ENCODE measurements around the gene SEMA3F.
A peak's percentile ranks its signal among the peaks of the same experiment; 100 is the strongest.
"Not testable (repeated sequence)": the region's sequence is repeated elsewhere in the genome, so short reads cannot be mapped to it uniquely, and the experiment has no call there.

Gene SEMA3F

GRCh38 chr3:50193746-50194127 is 38.6 kb downstream of the SEMA3F start:
- DNase-seq (ENCODE audit: low read depth): no peak

- peak; percentile 44 for DNase-seq (ENCODE audit: low read depth)
Measured at GRCh38 chr3:50194128-50194902, 39.2 kb downstream of the SEMA3F start.

DNA sequence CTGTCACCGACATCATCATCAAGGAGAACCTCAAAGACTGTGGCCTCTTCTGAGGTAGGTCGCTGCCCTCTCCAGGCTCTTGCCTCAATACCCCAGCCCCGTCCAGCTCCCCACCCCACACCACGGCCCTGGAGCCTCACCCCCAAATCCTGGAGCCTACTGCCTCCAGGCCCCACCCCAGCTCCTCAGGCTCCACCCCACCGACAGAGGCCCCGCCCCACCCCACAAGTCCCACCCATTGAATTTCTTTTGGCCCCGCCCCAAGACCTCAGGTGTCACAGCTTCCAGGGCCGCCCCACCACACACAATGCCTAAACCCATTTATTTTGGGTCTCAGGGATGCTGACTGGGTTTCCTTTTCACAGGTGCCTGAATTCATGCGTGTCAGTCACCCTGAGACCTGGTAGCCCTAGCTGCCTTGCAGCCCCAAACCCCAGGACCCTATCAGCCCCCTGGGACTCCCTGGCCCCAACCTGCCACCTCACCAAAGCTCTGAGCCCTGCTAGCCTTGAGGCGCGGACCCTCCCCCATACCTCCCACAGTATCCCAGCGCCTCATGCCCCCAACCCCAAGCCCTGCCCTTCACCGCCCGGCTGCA is 39.9 kb downstream of the SEMA3F start:
- no peak for DNase-seq (ENCODE audit: low read depth)

GRCh38 chr3:50195501-50196252 is 40.6 kb downstream of the SEMA3F start:
- no peak for DNase-seq (ENCODE audit: low read depth)

GRCh38 chr3:50196253-50196801 is 41.2 kb downstream of the SEMA3F start:
- DNase-seq (ENCODE audit: low read depth): no peak

DNA sequence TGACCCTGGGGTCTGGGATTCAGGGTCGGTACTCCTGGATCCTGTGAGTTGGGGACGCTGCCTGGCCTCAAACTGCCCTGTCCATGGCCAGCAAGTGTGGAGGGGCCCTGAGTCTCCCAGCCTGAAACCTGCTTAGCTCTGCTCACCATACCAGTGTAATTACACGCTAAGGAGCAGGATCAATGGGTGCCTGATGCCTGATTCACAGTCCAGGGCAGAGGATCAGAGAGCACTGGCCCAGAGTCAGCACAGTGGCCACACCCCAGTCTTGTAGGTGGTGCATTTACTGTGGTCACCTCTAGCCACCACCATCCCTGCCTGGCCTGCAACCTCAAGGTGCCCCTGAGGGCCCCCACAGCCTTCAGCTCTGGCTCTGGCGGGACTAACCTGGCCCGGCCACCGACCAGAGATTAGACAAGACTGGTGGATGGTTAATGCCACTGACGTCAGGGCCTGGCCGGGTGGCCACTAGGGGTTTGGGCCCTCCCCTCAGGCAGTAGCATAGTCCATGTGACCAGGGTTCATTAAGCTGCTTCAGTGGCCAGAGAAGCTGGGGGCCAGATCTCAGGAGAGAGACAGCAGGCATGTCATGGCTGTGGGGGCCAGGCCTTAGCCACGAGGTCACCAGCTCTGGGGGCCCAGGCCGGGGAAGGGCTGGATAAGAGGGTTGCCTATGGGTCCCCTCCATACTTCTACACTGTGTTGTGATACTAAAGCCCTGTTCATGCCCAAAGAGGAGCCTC is 46.6 kb downstream of the SEMA3F start:
- DNase-seq (ENCODE audit: low read depth): no peak

GRCh38 chr3:50202353-50203112 is 47.4 kb downstream of the SEMA3F start:
- no peak for DNase-seq (ENCODE audit: low read depth)

GRCh38 chr3:50203113-50203808 is 48.1 kb downstream of the SEMA3F start:
- no peak for DNase-seq (ENCODE audit: low read depth)

- DNase-seq (ENCODE audit: low read depth): no peak
Measured at GRCh38 chr3:50203809-50204803, 49.0 kb downstream of the SEMA3F start.

DNA sequence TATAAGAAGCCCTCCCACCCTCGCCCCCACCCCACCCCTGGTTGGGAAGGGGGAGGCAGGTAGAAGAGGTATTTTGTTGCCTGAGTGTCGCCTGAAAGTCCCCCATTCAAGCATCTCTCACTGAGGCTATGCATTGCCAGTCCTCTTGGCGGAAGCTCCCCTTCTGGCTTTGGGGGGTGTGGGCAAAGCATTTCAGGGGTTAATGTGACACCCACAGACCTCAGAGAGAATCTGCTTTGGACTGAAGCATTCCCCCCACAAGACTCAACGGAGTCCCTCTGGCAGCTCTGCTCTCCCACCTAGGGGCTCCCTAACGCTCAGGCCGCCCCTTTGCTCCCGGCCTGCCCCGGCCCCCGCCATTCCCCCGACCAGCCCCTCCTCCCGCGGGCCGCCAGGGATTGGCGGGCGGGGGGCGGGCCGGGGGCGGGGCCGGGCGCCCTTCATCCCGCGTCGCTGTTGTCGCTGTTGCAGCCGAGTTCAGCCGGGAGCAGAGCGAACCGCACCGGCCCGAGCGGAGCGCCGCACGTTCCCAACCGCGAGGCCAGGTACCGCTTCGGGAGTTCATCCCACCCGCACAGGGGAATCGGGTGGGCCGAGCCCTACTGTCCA is 49.8 kb downstream of the SEMA3F start, which contains the start of gene SLC38A3:
TSS of gene SLC38A3 (plus strand) at position 468 of the 609 bp plus-strand sequence. CDS start 8,929 bp downstream, outside the sequence.
- no peak for DNase-seq (ENCODE audit: low read depth)

- no peak for DNase-seq (ENCODE audit: low read depth)
Measured at GRCh38 chr3:50205413-50206276, 50.5 kb downstream of the SEMA3F start.

- DNase-seq (ENCODE audit: low read depth): no peak
Measured at GRCh38 chr3:50207359-50208042, 52.4 kb downstream of the SEMA3F start.

GRCh38 chr3:50208677-50209344 is 53.7 kb downstream of the SEMA3F start:
- no peak for DNase-seq (ENCODE audit: low read depth)

DNA sequence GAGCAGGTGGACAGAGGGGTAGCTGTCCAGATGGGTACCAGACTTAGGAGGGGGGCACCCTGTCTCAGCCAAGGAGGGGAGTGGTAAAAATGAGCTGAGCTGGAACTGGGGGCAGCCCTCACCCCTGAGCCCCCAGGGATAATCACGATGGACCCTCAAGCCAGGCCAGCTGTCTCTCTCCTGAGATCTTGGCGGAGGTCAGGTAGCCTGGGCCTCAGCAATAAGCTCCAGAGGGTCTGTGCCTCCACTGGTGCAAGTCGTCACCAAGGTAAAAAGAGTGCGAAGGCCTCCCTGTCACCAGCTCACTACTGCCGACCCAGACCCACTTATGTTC is 55.0 kb downstream of the SEMA3F start:
- DNase-seq (ENCODE audit: low read depth): no peak

GRCh38 chr3:50210510-50211367 is 55.6 kb downstream of the SEMA3F start:
- no peak for DNase-seq (ENCODE audit: low read depth)

DNA sequence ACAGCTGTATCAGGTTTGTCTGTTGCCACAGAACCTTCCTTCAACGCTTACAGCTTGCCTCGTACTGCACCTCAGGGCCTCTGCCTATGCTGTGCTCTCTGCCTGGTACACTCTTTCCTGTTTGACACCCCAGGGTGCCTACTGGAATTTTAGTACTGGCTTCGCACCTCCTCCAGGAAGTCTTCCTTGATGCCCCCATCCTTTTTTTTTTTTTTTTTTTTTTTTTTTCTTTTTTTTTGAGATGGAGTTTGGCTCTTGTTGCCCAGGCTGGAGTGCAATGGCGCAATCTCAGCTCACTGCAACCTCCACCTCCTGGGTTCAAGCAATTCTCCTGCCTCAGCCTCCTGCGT is 56.2 kb downstream of the SEMA3F start:
- DNase-seq (ENCODE audit: low read depth): not testable (repeated sequence)

All from stimulated activated CD8-positive, alpha-beta memory T cell treated with anti-CD3 and anti-CD28 coated beads, Interleukin-15, amount 100 ng/mL, for 24 hours (primary cell).